ENCODE results near the gene TSHZ2.

GRCh38 chr20:53142225-53143127 is 170.3 kb downstream of the TSHZ2 start:
- TF ChIP-seq RAD21 (IDR thresholded peaks at IDR 0.05; ENCODE audit: low read depth) (no peak), TAF1 (IDR thresholded peaks at IDR 0.05; ENCODE audit: low read depth) (no peak), TCF12 (IDR thresholded peaks at IDR 0.05; ENCODE audit: low read depth) (no peak), FOXM1 (IDR thresholded peaks at IDR 0.05; ENCODE audit: borderline replicate concordance, low read depth) (no peak), CREB1 (IDR thresholded peaks at IDR 0.05; ENCODE audit: low read depth) (no peak), ZBTB7A (IDR thresholded peaks at IDR 0.05; ENCODE audit: low read depth) (no peak), TEAD4 (IDR thresholded peaks at IDR 0.05) (no peak), NFIC (IDR thresholded peaks at IDR 0.05) (no peak), MAX (IDR thresholded peaks at IDR 0.05) (no peak), YY1 (IDR thresholded peaks at IDR 0.05; ENCODE audit: low read depth) (no peak)

Data from Ishikawa (cell line).